Small intestine (tissue), 7 donors: ENCODE measurements around the gene WASL. TPM values are rescaled to one million over a fixed set of nuclear protein-coding genes. Genes with fewer than 3 reads are reported as not detected.

ENCODE experiments used
- DNase-seq, 2 donors: peaks; one replicate each; pipeline versions ENCODE4 v3.0.0 to v3.0.0-alpha.2; 2013
- FAIRE-seq: peaks from 2 replicates; lab custom pipeline; 2012; peaks lifted over from hg19 to GRCh38; lab: Jason Lieb, UNC
- H3K27ac ChIP-seq, 3 donors: one replicate each; pipeline ENCODE4 v1.5.1; 2013; ENCODE audit warnings: low read length in 2 of 3, mild to moderate bottlenecking in 2 of 3, control low read depth in 1 of 3, inconsistent platforms in 1 of 3, low read depth in 1 of 3, moderate library complexity in 1 of 3
- H3K27me3 ChIP-seq, 3 donors: one replicate each; pipeline ENCODE4 v1.6.1; 2013; ENCODE audit warnings: low read length in 3 of 3, inconsistent platforms in 1 of 3; ENCODE audit not compliant: control insufficient read depth in 3 of 3, insufficient read depth in 3 of 3
- H3K36me3 ChIP-seq, 3 donors: one replicate each; pipeline ENCODE4 v1.6.1; 2013; ENCODE audit warnings: low read length in 3 of 3, inconsistent platforms in 1 of 3, low read depth in 1 of 3, mild to moderate bottlenecking in 1 of 3, moderate library complexity in 1 of 3; ENCODE audit not compliant: control insufficient read depth in 3 of 3, insufficient read depth in 2 of 3
- H3K4me1 ChIP-seq, 3 donors: one replicate each; pipeline ENCODE4 v1.6.1; 2013; ENCODE audit warnings: low read length in 2 of 3, inconsistent platforms in 1 of 3, low read depth in 1 of 3, mild to moderate bottlenecking in 1 of 3, moderate library complexity in 1 of 3; ENCODE audit not compliant: control insufficient read depth in 3 of 3, insufficient read depth in 2 of 3
- H3K4me3 ChIP-seq, 3 donors: one replicate each; pipeline ENCODE4 v1.5.1; 2013; ENCODE audit warnings: low read length in 3 of 3, control low read depth in 1 of 3, inconsistent platforms in 1 of 3, low read depth in 1 of 3, mild to moderate bottlenecking in 1 of 3, moderate library complexity in 1 of 3
- H3K9me3 ChIP-seq, 2 donors: one replicate each; pipeline ENCODE4 v1.6.1; 2013; ENCODE audit warnings: low read depth in 1 of 2, low read length in 1 of 2; ENCODE audit not compliant: control insufficient read depth in 2 of 2, insufficient read depth in 1 of 2
- WGBS, 3 donors: extraction: QIAGEN DNeasy Blood & Tissue Kit; methylation state at CpG; one replicate each; pipeline ENCODE4 v1.1.7; 2013; 5-methylcytosine and 5-hydroxymethylcytosine counted together
- polyA plus RNA-seq, 4 donors: library from polyadenylated mRNA; stranded (reverse) in 3 of 4; unstranded in 1 of 4; fragments of 200-250 nt in 3 of 4; fragments of 120-200 nt in 1 of 4; gene quantifications; one replicate each; pipeline versions ENCODE4 v1.2.1 to v1.2.3, GENCODE V29; 2013
- donor health status: healthy with polysubstance abuse.
- donor health status: control.
- donor health status: control.
- donor health status: Bipolar disorder and iron deficiency.
- donor health status: healthy.

The WASL gene
- polyA plus RNA-seq, 4 donors = 26.8 to 73.1 (median 36.3) TPM

DNA sequence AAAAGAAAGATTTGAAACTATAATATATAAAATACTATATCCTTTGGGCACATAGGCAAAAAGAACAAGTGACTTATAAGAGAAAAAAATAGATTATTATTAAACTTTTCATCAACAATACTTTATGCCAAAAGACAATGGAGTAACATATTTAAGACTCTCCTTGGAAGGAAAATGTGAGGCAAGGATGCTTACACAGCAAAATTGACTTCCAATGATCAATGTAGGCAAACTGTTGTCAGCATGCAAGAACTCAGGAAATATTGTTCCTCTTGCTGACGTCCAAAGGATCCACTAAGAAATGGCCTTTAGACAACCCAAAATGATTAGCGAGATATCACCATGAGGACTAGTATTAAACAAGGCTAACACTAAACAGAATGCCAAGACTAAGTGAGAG lies 116.0 kb downstream of the WASL start:
- H3K4me3 ChIP-seq = no peak overlapping the region
- no peaks in the 10 kb centered on the region for H3K27me3 ChIP-seq
- DNase-seq (no peak), FAIRE-seq (no peak)
- no peaks in the 10 kb centered on the region for H3K36me3 ChIP-seq
- no peaks in the 10 kb centered on the region for H3K4me1 ChIP-seq
- H3K27ac ChIP-seq = no peak overlapping the region
- WGBS, 3 donors = 82 to 89% (median 85%) methylated on average over 2 of the region's 2 CpGs
- H3K9me3 ChIP-seq = no peaks in the 10 kb centered on the region

Other genes with a start within 250 kb of the WASL start
- under 1 TPM in 3 of 4 donors, not detected in 1; 0.03 to 0.22 (median 0.19) TPM for gene IQUB, start 214.4 kb downstream of the WASL start, polyA plus RNA-seq
- 100 to 1,000 TPM in 3 of 4 donors, 10 to 100 TPM in 1; 69.4 to 225 (median 135) TPM for gene NDUFA5, start 191.2 kb downstream of the WASL start, polyA plus RNA-seq
- under 1 TPM in 2 of 4 donors, not detected in 2; 0.01 to 0.12 TPM for gene ASB15, start 147.2 kb downstream of the WASL start, polyA plus RNA-seq
- 1 to 10 TPM in 1 of 4 donors, under 1 TPM in 3; 0.04 to 1.6 (median 0.42) TPM for gene LMOD2, start 93.1 kb downstream of the WASL start, polyA plus RNA-seq
- gene HYAL4, start 96.2 kb upstream of the WASL start, polyA plus RNA-seq = under 1 TPM in 1 of 4 donors, not detected in 3; 0.01 TPM
- gene SPAM1, start 176.2 kb upstream of the WASL start, polyA plus RNA-seq = under 1 TPM in 3 of 4 donors, not detected in 1; 0.04 to 0.78 (median 0.45) TPM